ENCODE results near the gene TMEM132A. TPM values are rescaled to one million over a fixed set of nuclear protein-coding genes. Genes with fewer than 3 reads are reported as not detected.

Gene TMEM132A
- total RNA-seq, 4 donors from 2014 or later, result 7.5 to 9.6 (median 8.0) TPM

DNA sequence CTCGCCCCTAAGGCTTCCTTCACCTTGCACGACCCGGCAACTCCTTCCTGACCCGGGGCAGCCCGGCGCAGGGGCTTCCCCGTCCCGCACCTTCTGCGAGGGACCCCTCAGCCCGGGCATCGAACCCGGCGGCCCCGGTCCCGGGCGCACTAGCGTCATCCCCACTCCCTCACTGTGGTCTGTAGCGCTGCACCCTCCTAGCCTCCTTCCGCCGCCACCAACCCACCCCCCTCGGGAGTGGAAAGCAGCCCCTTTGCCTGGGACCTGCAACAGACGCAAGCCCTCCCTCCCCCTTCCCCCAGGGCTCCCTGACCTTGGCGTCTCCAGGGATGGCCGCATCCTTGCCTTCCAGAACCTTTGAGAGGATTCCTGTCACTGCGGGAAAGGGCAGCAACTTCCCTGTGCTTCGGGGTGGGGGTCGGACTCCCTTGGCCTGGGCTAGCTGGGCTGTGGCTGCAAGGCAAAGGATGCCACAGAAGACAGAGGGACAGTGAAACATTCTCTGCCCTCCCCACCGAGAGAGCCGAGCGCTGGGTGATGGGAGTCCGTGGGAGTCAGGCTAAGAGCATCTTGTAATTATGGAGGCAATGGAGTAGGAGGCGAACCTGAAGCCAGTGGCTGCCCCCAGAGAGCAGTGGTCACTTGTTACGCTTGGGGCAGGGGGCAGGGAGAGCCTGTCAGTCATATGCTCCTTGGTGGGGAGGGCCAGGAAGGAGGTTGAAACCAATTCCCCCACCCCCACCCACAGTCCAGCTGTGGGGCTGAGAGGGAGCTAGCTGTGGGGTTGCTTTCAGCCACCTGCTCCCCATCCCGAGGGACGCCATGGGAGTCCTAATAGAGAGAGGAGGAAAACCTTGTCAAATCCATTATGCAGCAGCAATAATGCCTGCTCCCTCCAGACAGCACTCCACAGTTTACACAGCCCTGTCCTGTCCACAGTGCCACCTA, 920 bp downstream of the TMEM132A start:
- Histone ChIP-seq H3K9me3 (no peaks in the 10 kb centered on the region), H3K4me3 (peak overlapping the region; percentile 57), H3K27me3 (peaks cover 7% of the 10 kb centered on the region), H3K27ac (no peak overlapping the region), H3K4me1 (peaks cover 21% of the 10 kb centered on the region), H3K36me3 (peaks cover 31% of the 10 kb centered on the region)
- no peak for DNase-seq (ENCODE audit: low spot score in 2 of 2)
- WGBS, result 15% methylated on average over 9 of the region's 35 CpGs
- TF ChIP-seq POLR2AphosphoS5 (IDR thresholded peaks at IDR 0.05), result no peak
- TF ChIP-seq, protein P1, sequence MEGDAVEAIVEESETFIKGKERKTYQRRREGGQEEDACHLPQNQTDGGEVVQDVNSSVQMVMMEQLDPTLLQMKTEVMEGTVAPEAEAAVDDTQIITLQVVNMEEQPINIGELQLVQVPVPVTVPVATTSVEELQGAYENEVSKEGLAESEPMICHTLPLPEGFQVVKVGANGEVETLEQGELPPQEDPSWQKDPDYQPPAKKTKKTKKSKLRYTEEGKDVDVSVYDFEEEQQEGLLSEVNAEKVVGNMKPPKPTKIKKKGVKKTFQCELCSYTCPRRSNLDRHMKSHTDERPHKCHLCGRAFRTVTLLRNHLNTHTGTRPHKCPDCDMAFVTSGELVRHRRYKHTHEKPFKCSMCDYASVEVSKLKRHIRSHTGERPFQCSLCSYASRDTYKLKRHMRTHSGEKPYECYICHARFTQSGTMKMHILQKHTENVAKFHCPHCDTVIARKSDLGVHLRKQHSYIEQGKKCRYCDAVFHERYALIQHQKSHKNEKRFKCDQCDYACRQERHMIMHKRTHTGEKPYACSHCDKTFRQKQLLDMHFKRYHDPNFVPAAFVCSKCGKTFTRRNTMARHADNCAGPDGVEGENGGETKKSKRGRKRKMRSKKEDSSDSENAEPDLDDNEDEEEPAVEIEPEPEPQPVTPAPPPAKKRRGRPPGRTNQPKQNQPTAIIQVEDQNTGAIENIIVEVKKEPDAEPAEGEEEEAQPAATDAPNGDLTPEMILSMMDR (IDR thresholded peaks at IDR 0.05), result no peak

- H3K27ac ChIP-seq, result no peak overlapping the region
- no peak for DNase-seq (ENCODE audit: low spot score in 2 of 2)
- H3K27me3 ChIP-seq, result peaks cover 7% of the 10 kb centered on the region
- TF ChIP-seq POLR2AphosphoS5 (IDR thresholded peaks at IDR 0.05) (no peak), EP300 (IDR thresholded peaks at IDR 0.05) (no peak), POLR2A (IDR thresholded peaks at IDR 0.05) (no peak)
- TF ChIP-seq, protein P1 (IDR thresholded peaks at IDR 0.05), result no peak
- H3K9me3 ChIP-seq, result no peaks in the 10 kb centered on the region
- 57% methylated on average over 6 of the region's 6 CpGs for WGBS
- peaks cover 21% of the 10 kb centered on the region for H3K4me1 ChIP-seq
- H3K4me3 ChIP-seq, result no peak overlapping the region
- peaks cover 24% of the 10 kb centered on the region for H3K36me3 ChIP-seq
These were observed 1.6 kb downstream of the TMEM132A start for GRCh38 chr11:60925868-60926267.

GRCh38 chr11:60926500-60926899, 2.2 kb downstream of the TMEM132A start:
- no peak overlapping the region for H3K4me3 ChIP-seq
- WGBS, result 86% methylated on average over 8 of the region's 8 CpGs
- no peaks in the 10 kb centered on the region for H3K9me3 ChIP-seq
- H3K36me3 ChIP-seq, result peaks cover 18% of the 10 kb centered on the region
- no peak for TF ChIP-seq POLR2AphosphoS5 (IDR thresholded peaks at IDR 0.05)
- TF ChIP-seq, protein P1 (IDR thresholded peaks at IDR 0.05), result no peak
- TF ChIP-seq POLR2A (IDR thresholded peaks at IDR 0.05), result no peak
- TF ChIP-seq EP300 (IDR thresholded peaks at IDR 0.05), result no peak
- H3K27me3 ChIP-seq, result peaks cover 7% of the 10 kb centered on the region
- H3K4me1 ChIP-seq, result peaks cover 21% of the 10 kb centered on the region
- no peak for DNase-seq (ENCODE audit: low spot score in 2 of 2)
- H3K27ac ChIP-seq, result no peak overlapping the region

GRCh38 chr11:60927061-60927592, 2.9 kb downstream of the TMEM132A start:
- Histone ChIP-seq H3K36me3 (peaks cover 12% of the 10 kb centered on the region), H3K27me3 (peaks cover 7% of the 10 kb centered on the region), H3K27ac (no peak overlapping the region), H3K4me1 (peaks cover 21% of the 10 kb centered on the region), H3K4me3 (no peak overlapping the region), H3K9me3 (no peaks in the 10 kb centered on the region)
- DNase-seq (ENCODE audit: low spot score in 2 of 2), result peak in 1 of 2 donors; percentile 49
- 86% methylated on average over 6 of the region's 8 CpGs for WGBS
- TF ChIP-seq EP300 (IDR thresholded peaks at IDR 0.05) (no peak), POLR2A (IDR thresholded peaks at IDR 0.05) (no peak), POLR2AphosphoS5 (IDR thresholded peaks at IDR 0.05) (no peak)
- TF ChIP-seq, protein P1 (IDR thresholded peaks at IDR 0.05), result no peak

GRCh38 chr11:60927600-60927999, 3.3 kb downstream of the TMEM132A start:
- 78% methylated on average over 16 of the region's 16 CpGs for WGBS
- peaks cover 21% of the 10 kb centered on the region for H3K4me1 ChIP-seq
- DNase-seq (ENCODE audit: low spot score in 2 of 2), result no peak
- peaks cover 7% of the 10 kb centered on the region for H3K36me3 ChIP-seq
- H3K27me3 ChIP-seq, result peaks cover 7% of the 10 kb centered on the region
- H3K9me3 ChIP-seq, result no peaks in the 10 kb centered on the region
- TF ChIP-seq, protein P1 (IDR thresholded peaks at IDR 0.05), result no peak
- TF ChIP-seq POLR2A (IDR thresholded peaks at IDR 0.05) (no peak), EP300 (IDR thresholded peaks at IDR 0.05) (no peak), POLR2AphosphoS5 (IDR thresholded peaks at IDR 0.05) (no peak)
- no peak overlapping the region for H3K27ac ChIP-seq
- no peak overlapping the region for H3K4me3 ChIP-seq

Measured in suprapubic skin (tissue), 4 donors.